OCI-LY1 (cell line): Measurements from ENCODE around the gene KIAA1755.

Experiments used
- CTCF ChIP-seq: fragments of 200-600 bp; sonication (generic), shearing (Covaris generic); IDR thresholded peaks from 2 replicates; pipeline ENCODE4 v1.5.1; 2017; ENCODE audit warnings: mild to moderate bottlenecking, antibody characterized with exemption, low read length, moderate library complexity, mixed read lengths
- EZH2 ChIP-seq: fragments of 200-600 bp; sonication (generic), shearing (Covaris generic); IDR thresholded peaks from 2 replicates; pipeline ENCODE4 v1.8.0; 2017; ENCODE audit warnings: borderline replicate concordance, mixed run types, mild to moderate bottlenecking, antibody characterized with exemption, low read length, moderate library complexity, mixed read lengths

DNA sequence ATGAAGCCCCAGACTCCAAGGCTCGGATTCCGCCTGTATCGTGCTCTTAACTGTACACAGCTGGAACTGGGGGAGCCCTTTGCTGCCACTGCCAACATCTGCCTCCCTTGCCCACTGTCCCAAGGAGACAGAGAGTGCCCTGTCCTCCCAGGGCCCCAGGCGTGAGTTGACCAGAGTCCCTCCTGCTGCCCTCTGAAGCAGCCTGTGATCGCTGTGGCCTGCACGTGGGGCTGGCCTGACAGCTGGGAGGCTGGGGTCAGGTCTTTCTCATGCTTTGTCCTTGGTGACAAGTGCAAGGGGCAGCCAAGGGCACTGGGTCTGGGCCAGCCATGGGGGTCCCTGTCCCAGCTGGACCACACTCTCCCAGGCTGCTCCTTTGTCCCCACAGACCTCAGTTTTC lies 44.3 kb downstream of the KIAA1755 start:
- no peak for TF ChIP-seq CTCF
- TF ChIP-seq EZH2, result no peak
